ENCODE results near the gene CANX.
"Not testable (repeated sequence)": the region's sequence is repeated elsewhere in the genome, so short reads cannot be mapped to it uniquely, and the experiment has no call there.

CANX gene

DNA sequence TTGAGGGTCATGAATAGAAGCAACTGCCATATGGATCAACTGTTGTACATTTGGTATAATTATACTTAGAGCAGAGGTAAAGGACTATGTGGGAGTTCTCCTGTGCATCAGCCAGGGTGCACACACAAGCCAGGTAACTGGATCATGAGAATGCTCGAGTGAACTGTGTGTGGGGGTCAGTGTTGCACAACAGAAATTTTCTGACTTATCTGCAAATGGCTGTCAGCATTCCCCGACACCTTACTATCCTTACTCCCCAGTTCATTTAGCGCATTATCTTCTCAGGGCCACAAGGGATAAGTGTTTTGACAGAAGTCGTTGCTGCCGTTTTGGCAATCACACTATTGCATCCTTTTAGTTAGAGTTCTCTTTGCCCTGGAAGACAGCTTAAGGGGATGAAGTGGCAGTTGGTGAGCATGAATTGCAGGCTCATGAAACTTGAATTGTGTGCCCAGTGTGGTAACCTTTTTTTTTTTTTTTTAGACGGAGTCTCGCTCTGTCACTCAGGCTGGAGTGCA, 1.7 kb downstream of the CANX start:
- DNase-seq, result no peak

DNA sequence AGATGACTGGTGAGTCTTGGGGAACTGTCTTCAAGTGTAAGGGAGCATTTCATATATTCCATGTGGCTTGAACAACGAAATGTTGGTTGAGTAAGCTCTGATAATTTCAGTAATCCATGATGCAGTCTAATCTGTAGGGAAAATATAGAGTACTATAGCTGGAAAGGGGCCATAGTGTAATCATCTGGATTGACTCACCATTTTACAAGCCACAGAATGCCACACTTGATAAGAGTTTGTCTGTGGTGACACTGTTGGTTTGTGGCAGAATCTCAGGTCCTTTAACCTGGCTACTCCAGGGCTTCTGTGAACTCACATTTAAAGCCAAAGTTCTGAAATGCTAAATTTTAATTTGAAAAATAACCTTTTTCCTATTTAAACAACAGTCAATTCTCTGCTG, 17.5 kb downstream of the CANX start:
- DNase-seq, result no peak

- DNase-seq, result no peak
These were observed 21.5 kb downstream of the CANX start for GRCh38 chr5:179720222-179720621.

DNA sequence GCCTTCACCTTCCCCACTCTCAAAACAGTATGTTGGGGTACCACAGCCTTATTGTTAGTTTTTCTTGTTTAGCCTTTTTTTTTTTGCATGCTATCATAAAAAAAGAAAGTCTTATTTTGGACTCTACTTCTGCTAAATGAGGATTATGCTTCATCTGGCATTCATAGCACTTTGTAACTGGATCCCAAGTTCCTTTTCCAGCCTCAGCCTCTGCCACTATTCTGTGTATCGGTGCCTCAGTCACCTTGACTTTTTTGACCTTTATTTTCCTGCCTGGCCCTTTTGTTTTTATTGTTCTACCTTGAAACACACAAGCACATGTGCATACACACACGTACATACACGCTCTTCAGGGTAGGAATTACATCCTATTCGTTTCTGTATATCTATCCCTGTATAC, 25.4 kb downstream of the CANX start:
- DNase-seq, result no peak

DNA sequence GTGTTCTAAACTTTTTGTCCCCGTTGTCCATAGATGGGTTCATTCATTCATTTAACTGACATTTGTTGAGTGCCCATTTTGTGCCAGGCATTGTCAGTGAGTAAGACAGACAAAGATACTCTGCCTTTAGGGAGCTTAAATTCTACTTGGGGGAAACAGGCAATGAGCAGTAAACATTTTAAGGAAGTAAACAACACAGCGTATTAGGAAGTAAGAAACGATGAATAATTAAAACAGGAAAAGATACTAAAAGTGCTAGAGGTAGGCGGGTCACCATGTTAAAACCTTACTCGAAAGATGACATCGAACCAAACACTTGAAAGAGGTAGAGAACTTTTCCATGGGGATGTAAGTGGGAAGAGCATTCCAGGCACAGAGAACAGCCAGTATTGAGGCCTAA, 28.3 kb downstream of the CANX start:
- no peak for DNase-seq

- no peak for DNase-seq
These were observed 30.5 kb downstream of the CANX start for GRCh38 chr5:179729303-179729702.

- DNase-seq, result no peak
These were observed 31.0 kb downstream of the CANX start for GRCh38 chr5:179729727-179730126.

GRCh38 chr5:179730356-179730755, 31.6 kb downstream of the CANX start:
- DNase-seq, result no peak

DNA sequence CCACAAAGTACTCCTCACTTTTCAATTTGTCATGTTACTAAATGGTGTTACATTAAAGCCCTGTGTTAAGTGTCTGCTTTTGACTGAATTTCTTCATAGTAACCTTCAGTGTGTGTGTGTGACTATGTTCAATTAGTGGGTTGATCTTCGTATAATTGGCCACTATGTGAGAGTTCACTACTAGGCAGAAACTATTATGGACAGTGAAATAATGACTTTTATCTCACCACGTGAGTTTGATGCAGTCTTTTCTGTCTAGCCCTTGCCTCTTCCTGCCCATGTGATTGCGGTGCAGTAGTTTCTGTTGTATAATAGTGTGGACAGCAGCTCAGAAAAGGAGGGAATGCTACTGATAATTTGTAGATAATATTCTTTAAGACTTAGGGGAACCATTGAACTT, 32.1 kb downstream of the CANX start:
- no peak for DNase-seq

- no peak for DNase-seq
These were observed 33.1 kb downstream of the CANX start for GRCh38 chr5:179731791-179732411.

DNA sequence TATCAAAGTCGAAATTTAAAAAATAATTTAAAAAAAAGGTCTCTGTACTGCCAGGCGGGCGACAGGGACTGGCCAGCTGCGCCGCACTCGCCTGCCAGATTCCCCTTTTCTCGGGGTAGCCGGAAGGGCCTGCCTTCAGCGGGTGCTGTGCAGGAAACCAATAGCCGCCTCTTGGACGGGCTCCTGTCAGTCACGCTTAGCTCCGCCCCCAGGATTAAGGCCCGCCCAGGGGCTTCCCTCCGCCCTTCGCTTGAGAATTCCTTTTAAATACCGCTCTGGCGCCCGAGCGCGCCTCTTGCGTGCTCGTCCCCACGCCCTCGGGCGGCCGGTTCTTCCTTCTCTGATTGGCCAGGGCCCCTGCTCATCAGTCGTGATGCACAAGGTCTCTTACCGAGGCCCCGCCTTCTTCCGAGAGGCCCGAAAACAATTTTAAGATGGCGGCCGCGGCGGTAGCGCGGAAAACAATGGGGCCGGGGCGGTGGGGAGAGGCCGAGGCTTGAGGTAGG, 33.7 kb downstream of the CANX start, which contains the start of gene MAML1:
Gene MAML1 (plus strand): TSS at position 411 of the 506 bp plus-strand sequence. CDS start 291 bp downstream, outside the sequence.
- DNase-seq, result peak; percentile 91

DNA sequence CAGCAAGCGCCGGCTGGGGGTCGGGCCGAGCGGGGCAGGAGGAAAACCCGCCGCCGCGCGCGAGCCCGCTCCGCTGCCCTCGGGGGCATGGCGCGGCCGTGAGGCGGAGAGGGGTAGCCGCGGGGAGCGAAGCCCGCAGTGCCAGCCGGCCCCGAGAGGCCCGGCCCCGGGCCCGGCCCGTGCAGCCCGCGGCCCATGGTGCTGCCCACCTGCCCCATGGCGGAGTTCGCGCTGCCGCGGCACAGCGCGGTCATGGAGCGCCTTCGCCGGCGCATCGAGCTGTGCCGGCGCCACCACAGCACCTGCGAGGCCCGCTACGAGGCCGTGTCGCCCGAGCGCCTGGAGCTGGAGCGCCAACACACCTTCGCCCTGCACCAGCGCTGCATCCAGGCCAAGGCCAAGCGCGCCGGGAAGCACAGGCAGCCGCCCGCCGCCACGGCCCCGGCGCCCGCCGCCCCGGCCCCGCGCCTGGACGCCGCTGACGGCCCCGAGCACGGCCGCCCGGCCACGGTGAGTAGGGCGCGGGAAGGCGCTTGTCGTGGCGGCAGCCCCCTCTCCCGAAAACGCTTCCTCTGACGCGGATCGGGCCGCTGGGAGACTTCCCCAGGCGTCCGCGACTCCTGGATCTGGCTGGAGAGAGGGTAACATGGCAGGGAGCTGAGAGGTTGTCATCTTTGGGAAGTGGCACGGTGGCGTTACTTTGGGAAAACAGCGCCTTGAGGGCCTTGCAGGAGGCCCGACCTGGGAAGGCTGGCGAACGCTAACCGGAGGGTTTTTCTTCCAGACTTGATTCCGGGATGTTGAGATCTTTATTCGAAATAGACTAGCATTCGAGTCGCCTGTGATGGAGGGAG, 34.4 kb downstream of the CANX start:
- DNase-seq, result no peak

- no peak for DNase-seq
These were observed 35.0 kb downstream of the CANX start for GRCh38 chr5:179733772-179734126.

DNA sequence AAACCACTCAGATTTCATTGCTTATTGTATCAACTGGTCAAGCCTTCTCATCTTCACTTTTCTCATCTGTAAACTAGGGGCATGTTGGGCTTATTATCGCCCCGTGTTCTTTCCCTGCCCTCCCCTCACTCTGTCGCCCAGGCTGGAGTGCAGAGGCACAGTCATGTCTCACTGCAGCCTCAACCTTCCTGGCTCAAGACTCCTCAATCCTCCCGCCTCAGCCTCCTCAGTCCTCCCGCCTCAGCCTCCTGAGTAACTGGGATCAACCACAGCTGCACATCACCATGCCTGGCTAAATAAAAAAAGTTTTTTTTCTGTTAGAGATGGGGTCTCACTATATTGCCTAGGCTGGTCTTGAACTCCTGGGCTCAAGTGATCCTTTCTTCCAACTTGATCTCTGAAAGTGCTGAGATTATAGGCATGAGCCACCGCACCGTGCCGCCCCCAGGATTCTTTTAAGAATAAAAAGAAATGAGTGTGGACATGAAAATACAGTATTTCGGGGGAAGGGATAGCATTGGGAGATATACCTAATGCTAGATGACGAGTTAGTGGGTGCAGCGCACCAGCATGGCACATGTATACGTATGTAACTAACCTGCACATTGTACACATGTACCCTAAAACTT, 35.9 kb downstream of the CANX start:
- DNase-seq, result no peak

DNA sequence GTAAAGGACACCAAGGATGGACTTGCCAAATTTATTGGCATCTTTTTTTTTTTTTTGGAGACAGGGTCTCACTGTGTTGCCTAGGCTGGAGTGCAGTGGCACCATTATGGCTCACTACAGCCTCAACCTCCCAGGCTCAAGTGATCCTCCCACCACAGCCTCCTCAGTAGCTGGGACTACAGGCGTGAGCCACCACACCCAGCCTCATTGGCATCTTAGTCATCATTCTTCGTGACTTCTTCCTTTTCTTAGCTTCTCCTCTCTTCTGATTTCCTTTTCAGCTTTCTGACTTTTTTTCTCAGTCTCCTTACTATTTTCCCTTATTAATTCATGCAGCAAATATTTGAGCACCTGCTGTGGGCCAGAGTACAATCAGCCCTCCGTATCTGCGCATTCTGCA, 40.0 kb downstream of the CANX start:
- no peak for DNase-seq

GRCh38 chr5:179744106-179744505, 45.3 kb downstream of the CANX start:
- not testable (repeated sequence) for DNase-seq

DNA sequence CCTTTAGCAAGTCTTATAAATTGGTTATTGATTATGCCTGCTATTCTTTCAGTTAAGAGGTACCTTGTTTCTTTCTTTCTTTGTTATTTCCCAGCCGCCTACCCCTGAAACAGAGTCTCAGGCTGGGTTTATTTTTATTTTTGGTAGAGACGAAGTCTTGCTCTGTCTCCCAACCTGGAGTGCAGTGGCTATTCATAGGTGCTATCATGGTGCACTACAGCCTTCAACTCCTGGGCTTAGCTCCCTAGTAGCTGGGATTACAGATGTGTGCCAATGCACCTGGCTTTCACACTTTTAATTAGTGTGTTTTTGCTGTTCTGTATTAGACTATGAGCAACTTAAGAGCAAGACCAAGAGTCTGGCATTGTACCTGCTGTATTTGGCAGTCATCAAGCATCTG, 48.1 kb downstream of the CANX start:
- no peak for DNase-seq

DNA sequence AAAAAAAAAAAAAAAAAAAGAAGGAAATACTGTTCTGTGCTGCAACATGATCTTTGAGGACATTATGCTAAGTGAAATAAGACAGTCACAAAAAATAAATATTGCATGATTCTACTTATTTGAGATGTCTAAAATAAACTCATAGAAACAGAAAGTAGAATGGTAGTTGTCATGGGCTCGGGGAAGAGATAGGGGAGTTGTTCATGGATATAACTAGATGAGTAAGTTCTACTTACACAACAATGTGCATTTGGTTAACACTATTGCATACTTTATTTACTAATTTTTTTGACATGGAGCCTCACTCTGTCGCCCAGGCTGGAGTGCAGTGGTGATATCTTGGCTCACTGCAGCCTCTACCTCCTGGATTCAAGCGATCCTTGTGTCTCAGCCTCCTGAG, 49.0 kb downstream of the CANX start:
- DNase-seq, result no peak

GRCh38 chr5:179749857-179750508, 51.2 kb downstream of the CANX start:
- DNase-seq, result no peak

DNA sequence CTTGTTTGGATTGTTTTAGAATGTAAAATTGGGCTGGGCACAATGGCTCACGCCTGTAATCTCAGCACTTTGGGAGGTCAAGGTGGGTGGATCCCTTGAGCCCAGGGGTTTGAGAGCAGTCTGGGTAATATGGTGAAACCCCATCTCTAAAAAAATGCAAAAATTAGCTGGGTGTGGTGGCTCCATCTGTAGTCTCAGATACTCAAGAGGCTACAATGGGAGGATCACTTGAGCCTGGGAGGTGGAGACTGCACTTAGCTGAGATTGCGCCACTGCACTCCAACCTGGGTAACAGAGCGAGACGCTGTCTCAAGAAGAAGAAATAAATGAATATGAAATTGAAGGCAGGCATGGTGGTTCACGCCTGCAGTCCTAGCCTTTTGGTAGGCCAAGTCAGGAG, 55.2 kb downstream of the CANX start:
- DNase-seq, result no peak

GRCh38 chr5:179755022-179755421, 56.3 kb downstream of the CANX start:
- no peak for DNase-seq

GRCh38 chr5:179758955-179759354, 60.2 kb downstream of the CANX start:
- DNase-seq, result no peak

Measured in activated gamma-delta T cell (primary cell).